Uterus (tissue), 2 donors: Measurements from ENCODE around the gene PDK2.

Experiments
- POLR2A ChIP-seq, 2 donors: fragments of 450-650 bp; IDR thresholded peaks; one replicate each; pipeline ENCODE4 v1.6.1; 2016; ENCODE audit warnings: antibody characterized with exemption in 2 of 2, mild to moderate bottlenecking in 1 of 2, moderate library complexity in 1 of 2
- TF ChIP-seq, protein P1 (sequence below), 4 experiments: fragments of 200-600 bp in 2 of 4; fragments of 450-650 bp in 2 of 4; sonication (generic) in 2 of 4; IDR thresholded peaks; one replicate each; pipeline ENCODE4 v1.5.1; 2016 to 2019; ENCODE audit warnings: antibody characterized with exemption in 4 of 4, mild to moderate bottlenecking in 2 of 4, moderate library complexity in 1 of 4

GRCh38 chr17:50128441-50129352 lies 33.5 kb downstream of the PDK2 start:
- no peak for TF ChIP-seq POLR2A (IDR thresholded peaks at IDR 0.05)
- TF ChIP-seq, protein P1, sequence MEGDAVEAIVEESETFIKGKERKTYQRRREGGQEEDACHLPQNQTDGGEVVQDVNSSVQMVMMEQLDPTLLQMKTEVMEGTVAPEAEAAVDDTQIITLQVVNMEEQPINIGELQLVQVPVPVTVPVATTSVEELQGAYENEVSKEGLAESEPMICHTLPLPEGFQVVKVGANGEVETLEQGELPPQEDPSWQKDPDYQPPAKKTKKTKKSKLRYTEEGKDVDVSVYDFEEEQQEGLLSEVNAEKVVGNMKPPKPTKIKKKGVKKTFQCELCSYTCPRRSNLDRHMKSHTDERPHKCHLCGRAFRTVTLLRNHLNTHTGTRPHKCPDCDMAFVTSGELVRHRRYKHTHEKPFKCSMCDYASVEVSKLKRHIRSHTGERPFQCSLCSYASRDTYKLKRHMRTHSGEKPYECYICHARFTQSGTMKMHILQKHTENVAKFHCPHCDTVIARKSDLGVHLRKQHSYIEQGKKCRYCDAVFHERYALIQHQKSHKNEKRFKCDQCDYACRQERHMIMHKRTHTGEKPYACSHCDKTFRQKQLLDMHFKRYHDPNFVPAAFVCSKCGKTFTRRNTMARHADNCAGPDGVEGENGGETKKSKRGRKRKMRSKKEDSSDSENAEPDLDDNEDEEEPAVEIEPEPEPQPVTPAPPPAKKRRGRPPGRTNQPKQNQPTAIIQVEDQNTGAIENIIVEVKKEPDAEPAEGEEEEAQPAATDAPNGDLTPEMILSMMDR (IDR thresholded peaks at IDR 0.05), result no peak
